Middle frontal gyrus (tissue), 1 donor: ENCODE results near the gene RAB7A.

Source experiments
- DNase-seq: peaks from one replicate; pipeline ENCODE4 v3.0.0-alpha.2; 2015; ENCODE audit warnings: low spot score; ENCODE audit errors: extremely low spot score

The RAB7A gene

DNA sequence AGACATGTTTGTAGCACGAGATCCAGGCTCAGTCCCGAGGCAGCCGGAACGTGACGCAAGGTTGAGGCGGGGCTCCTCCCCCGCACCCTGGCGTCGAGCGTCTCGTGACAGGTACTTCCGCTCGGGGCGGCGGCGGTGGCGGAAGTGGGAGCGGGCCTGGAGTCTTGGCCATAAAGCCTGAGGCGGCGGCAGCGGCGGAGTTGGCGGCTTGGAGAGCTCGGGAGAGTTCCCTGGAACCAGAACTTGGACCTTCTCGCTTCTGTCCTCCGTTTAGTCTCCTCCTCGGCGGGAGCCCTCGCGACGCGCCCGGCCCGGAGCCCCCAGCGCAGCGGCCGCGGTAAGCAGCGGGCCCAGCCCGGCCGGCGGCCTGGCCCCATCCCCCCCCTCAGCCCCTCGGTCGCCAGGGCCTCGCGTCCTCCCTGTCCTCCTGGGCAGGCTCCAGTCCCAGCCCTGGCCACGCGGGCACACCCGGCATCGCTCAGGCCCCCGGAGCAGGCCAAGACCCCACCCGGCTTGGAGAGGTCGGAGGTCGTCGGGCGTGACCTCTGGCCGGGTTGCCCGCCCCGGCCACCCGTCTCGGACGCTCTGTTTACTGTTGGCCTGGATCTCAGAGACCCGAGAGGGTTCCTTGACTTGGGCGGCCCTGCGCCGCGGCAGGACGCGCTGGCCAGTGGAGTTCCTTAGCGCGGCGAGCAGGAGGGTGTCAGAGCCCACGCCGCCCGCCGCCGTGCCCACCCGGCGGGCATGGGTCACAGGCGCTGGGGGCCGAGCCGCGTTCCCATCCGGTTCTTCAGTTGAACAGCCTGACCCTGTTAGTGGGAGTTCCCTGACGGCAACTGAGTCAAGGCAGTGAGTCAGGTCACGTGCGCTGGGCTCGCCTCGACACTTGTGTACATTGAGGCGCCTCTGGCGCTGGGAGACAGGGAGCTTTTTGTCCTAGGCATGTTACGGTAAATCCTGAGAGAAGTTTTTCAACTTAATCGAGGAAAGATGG is at the start of gene RAB7A:
TSS of gene RAB7A (plus strand) at position 161 of the 994 bp plus-strand sequence. CDS start 69,185 bp downstream, outside the sequence.
- DNase-seq: peak; percentile 98

DNA sequence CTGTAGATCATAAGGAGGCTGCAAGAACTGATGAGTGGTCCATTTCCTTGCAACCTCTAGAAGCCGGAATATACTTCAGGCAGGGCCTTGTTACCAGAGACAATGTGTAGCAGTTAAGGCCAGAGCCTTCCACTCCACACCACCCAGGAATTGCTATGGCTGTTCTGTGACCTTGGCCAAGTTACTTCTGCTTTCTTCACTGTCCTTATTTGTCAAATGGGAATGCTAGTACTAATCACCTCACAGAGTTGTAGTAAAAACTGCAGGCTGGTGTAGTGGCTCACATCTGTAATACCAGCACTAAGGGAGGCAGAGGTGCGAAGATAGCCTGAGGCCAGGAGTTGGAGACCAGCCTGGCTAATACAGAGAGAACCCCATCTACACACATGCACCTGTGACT is 46.6 kb upstream of the RAB7A start:
- DNase-seq: no peak

DNA sequence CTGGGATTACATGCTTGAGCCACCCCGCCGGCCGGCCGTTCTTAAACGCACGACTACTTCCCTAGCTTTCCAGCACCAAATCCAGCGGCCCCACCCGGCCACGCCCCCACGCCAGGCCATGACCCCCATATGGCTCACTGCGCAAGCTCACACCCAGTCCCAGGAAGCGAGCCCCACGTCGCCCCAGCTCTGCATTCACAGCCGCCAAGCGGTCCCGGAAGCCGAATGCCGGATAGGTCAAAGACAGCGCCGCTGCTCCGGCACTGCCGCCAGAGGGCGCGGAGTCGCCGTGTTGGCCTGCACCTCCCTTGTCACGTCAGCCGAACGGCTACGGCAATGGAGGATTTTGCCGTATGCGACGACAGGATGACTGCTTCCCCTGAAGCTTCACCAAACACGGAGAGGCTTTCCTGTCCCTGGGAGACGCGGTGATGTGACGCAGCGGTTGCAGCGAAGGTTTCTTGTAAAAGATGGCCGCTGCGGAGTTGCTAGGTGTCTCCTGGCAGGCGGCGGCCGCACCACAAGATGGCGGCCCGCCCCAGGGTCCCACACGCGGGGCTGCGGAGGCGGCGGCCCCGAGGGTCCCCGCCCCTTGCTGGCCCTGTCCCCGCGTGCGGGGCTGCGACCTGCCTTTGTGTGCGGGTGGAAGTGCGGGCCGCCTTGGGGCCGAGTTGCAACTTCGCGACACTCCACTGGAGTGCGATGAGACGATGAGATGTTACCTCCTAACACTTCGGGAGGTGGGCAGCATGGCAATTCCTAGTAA is 45.2 kb upstream of the RAB7A start:
- peak; percentile 95 for DNase-seq

DNA sequence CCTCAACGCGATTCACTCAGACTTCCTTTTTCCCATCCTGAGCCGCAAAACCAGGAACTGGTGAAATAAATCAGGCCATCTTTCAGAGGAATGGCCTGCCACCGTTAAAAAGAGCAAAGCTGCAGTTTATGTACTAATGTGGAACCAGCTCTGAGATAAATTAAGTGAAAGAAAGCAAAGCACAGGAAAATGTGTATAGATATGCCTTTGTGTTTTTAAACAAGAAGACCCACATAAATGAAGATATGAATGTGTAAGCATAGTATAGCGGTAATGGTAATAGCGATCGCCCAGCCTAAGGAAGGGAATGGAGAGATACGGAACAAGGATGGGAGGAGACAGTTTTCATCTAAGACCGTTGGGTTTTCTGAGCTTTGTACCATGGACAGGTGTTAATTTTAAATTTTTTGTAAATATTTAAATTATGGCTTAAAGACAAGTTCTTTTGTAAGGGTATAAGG is 44.6 kb upstream of the RAB7A start:
- no peak for DNase-seq

DNA sequence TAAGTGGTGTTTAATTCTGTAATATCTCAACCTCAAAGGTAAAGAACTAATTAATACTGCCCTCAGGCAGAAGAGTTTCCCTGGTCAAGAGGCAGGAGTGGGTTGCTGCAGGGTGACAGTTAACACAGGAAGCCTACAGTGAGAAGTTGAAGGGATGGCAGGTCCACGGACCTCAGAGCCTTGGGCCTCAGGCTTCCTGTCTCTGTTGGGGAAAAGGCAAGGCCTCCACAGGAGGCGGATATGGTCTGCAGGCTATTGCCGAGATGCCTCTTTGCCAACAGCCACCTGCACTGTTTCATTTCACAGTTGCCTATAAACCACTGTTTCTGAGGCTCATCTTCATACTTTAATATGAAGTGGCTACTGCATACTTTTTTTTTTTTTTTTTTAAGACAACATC is 42.0 kb upstream of the RAB7A start:
- DNase-seq: no peak

DNA sequence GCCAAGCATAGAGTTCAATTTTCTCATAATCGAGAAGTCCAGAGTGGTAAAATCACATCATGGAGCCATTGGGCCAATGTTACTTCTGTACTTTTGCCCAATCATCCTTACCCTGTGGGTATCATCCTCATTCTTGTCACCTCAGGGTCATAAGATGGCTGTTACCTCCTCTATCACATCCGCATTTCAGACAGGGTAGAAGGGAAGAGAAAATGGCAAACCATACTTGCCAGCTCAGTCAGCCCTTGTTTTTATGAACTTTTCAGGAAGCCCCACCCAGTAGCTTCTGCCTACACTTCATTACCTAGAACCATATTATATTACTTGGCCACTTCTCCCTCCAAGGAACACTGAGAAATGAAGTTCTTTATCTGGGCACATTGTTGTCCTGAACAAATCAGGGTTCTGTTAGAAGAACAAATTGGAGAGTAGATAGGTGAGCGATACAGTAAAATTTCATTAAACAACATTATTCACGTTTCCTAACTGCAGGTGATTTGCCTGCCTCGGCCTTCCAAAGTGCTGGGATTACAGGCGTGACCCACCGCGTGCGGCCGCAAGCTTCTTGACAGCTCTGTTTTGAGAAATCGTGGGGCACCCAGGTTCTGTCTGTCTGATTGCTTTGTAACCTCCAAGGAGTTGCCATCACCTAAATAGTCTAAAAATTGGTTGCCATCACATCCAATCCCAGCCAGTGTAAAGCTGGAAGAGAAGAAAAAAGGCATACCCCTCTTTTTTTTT is 40.8 kb upstream of the RAB7A start:
- no peak for DNase-seq

DNA sequence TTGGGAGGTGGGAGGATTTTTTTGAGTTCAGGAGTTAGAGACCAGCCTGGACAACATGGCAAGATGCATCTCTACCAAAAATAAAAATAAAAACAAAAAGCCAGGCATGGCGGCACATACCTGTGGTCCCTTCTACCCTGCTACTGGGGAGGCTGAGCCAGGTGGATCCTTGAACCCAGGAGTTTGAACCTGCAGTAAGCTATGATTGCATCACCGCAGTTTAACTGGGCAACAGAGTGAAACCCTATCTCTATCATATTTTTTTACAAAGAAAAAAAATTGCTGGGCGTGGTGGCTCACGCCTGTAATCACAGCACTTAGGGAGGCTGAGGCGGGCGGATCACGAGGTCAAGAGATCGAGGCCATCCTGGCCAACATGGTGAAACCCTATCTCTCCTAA is 39.5 kb upstream of the RAB7A start:
- DNase-seq: no peak

DNA sequence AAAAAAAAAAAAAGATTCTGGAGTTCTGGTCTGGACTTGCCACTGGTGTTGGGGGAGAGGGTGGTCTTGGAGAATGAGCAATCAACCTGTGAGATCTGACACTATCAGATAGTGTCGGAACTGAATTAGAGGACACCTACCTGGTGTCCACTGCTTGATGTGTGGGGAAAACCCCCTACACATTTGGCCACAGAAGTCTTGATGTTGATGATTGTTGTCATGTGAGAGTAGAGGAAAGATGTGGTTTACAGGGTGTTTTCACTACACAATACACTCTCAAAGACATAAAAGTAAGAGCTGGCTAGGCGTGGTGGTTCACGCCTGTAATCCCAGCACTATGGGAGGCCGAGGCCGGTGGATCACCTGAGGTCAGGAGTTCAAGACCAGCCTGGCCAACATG is 36.9 kb upstream of the RAB7A start:
- no peak for DNase-seq

DNA sequence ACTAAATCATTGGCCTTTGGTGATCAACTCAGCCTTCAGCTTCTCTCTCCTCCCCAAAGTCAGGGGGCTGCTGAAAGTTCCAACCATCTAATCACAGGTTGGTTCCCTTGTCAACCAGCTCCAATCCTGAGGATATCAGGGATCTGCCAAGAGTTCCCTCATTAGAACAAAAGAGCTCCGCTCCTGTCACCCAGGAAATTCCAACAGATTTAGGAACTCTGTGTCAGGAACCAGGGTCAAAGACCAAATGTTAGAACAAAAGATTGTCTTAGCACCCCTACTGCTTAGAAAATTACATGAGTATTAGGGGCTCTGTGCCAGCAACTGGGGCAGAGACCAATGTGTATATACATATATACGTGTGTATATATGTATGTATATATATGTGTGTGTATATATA is 32.3 kb upstream of the RAB7A start:
- DNase-seq: no peak

DNA sequence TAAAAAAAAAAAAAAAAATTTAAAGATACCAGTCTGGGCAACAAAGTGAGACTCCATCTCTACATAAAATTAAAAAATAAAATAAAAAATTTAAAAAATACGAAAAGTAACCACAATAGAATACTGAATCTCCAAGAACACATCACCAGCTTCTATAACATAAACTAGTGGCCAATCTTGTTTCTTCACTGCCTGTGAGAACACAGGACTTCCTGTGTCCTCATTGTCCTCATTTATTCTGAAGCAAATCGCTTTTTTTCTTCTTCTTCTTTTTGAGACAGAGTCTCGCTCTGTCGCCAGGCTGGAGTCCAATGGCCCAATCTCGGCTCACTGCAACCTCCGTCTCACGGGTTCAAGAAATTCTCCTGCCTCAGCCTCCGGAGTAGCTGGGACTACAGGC is 28.6 kb upstream of the RAB7A start:
- no peak for DNase-seq

DNA sequence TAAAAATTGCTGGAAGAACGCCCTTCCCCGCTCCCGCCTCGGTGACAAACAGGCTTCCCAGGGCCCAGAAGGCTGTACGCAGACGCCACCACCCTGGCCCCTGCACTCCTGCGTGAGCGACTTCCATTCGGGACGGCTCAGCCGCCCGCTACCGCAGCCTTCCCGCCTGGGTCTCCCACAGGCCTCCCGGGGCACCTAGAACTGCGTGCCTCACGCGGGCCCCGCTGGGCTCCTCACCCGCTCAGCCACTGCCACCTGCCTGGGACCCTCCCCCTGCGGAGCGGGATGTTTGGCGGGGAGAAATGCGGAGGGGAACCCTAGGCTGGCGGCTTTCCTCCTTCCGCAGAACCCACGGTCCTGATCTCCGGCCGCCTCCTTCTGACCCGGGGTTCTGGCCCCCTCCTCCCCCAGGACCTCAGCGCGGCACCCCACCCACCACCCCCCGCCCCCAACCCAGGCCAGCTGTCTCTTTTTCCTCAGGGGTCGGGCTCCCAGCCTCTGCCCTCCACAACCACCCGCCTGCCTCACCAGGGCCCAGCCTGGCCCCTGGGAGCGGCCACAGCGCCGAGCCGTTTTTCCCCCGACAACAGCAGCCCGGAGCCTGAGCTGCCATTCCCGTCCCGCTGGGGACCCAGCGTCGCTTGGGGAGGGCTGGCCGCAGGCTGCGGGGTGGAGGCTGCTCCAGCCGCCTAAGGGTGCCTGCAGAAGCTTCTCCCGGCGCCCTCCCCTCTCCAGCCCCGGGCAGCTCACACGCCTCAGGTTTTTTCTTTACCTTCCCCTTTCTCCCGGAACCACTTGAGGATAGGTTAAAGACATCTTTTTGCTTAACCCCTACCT is 27.6 kb upstream of the RAB7A start:
- DNase-seq: peak; percentile 7

DNA sequence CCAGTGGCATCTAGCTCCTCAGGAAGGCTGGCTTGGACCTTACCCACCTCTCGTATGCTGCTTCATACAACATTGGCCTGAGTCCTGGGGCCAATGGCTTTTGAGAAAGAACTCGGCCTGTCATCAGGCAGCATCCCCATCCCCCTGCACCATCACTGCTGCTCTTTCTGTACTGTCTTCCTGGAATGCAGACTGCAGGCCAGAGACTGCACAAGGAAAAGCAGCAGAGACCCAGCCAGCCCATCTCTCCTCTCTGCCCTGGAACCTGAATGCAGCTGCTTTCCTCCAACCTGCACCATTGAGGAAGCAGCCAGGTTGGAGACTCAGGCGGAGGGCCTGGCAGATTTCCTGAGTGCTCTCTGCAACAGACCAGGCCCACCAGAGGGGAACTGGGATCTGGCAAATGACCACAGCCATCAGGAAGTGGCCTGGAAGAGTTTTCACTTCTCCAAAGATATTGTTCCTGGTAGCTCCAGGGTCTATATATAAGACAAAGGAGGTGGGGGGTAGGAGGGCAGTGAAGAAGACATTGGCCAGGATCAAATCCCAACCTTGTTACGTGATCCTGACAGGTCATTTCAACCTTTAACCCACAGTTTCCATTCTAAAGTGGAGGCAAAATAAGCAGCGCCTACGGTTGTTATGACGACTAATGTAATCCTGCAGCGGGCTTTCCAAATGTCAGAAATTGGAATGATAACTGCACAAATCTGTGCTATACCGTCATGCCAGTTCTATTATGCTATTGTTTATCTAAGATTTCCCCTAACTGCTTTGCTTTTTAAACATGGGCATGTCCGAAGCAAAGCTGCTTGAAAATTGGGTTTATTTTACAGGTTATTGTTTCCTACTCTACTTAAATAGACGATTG is 24.4 kb upstream of the RAB7A start:
- DNase-seq: no peak

DNA sequence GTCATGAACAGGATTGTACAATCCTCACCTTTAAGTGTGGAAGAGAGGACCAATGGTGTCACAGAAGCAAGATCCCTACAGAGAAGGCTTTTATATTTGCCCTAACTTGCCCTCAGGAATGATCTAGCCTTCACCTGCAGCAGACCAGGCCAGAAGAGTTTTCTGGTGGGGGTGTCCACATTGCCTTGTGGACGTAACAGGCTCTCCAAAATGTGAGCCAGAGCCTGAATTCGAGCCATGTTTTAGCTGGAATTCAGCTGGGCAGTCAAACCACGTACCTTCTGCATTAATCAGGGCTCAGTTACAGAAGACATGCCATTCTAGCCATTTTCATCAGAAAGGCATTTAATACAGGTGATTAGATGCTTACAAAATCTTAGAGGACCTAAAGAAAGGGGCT is 23.6 kb upstream of the RAB7A start:
- DNase-seq: no peak

DNA sequence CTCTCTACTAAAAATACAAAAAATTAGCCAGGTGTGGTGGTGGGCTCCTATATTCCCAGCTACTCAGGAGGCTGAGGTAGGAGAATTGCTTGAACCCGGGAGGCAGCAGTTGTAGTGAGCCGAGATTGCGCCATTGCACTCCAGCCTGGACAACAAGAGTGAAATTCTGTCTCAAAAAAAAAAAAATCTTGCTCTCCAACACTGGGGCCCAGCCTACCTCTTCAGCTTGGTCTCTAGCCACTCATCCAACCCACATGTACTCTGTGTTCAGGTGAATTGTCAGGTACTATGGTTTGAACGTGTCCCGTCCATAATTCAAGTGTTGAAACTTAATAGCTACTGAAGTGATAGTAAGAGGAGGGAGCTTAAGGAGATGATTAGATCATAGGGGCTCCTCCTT is 22.4 kb upstream of the RAB7A start:
- DNase-seq: no peak

DNA sequence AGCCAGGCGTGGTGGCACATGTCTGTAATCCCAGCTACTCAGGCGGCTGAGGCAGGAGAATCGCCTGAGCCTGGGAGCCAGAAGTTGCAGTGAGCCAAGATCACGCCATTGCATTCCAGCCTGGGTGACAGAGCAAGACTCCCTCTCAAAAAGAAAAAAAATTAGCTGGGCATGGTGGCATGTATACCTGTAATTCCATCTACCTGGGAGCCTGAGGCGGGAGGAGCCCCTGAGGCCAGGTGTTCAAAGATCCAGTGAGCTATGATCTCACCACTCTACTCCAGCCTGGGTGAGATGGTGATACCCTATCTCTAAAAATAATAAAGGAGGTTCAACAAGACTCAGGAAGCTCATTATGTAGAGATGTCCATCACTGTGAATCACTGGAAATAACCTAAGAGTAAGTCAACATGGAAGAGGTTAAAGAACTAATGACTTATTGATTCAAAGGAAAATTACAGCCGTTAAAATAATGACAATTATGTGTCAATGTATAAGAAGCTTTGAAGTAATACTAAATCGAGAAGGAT is 19.8 kb upstream of the RAB7A start:
- DNase-seq: no peak

DNA sequence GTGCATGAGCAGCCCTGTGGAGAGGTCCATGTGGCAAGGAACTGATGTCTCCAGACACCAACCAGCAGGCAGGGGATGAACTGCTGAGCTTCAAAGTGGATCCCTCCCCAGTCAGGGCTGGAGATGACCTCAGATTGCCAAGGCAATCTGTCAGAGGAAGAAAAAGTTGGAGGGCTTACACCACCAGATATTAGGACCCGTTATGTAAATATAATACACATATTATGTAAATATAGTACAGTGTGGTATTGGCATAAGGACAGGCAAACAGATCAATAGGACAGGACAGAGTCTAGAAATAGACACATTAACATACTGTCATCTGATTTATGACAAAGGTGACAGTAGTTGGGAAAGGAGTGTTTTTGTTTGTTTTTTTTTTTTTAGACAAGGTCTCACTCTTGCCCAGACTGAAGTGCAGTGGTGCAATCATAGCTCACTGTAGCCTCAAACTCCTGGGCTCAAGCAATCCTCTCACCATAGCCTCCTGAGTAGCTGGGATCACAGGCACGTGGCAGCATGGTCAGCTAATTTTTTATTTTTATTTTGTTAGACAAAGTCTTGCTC is 18.0 kb upstream of the RAB7A start:
- no peak for DNase-seq

DNA sequence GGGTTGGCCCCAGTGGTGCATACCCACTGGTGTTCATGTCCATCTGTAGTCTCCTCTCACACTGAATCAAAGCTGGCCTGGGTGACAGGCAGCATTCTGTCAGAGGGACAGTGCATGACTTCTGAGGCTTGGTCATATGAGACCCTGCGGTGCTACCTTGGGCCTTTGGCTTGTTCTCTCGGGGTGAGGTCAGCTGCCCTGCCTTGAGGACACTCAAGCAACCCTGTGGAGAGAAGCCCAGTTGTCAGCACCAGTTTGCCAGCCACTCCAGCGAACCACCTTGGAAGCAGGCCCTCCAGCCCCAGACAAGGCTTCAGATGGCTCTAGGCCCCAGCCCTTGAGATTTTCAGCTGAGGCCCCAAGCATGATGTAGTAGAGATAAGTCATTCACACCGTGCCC is 16.9 kb upstream of the RAB7A start:
- no peak for DNase-seq

DNA sequence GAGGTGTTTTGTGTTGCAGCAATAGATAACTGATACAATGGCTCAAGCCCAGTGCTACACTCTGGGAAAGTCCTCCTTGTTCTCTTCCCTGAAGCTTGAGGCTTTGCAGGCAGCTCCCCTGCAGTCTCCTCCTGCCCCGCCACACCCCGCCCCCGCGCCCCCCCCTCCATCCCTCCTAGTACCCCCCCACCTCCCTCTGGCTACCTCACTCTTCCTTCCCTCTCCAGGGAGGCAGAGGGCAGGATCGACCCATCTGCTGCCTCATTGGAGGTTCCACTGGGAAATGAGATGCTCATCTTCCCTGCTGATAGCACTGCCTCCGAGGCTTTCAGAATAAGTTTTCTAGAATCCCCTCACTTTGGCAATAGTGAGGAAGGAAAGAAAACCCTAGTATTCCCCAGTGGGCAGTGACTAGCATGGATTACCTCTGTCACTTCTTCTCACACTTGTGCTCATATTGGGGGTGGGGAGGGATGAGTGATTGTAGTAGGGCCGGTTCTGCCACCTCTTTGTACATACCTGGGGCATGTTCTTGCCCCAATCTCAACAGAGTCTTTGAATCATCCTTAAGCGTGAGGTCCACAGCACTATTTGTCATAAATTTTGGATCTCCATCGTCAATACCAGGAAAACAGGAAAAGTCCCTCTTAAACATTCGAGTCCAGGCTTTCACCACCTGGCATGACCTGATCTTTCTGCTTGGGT is 16.3 kb upstream of the RAB7A start:
- DNase-seq: no peak
